Tibial nerve (tissue), 4 donors: ENCODE measurements around the gene ITGA5.

ENCODE experiments used
- EP300 ChIP-seq, 2 donors: sonication (generic); formaldehyde crosslinking; IDR thresholded peaks; one replicate each; pipeline ENCODE4 v1.6.1; 2017; ENCODE audit warnings: antibody characterized with exemption in 2 of 2, mild to moderate bottlenecking in 1 of 2
- POLR2A ChIP-seq, 2 donors: fragments of 450-650 bp; IDR thresholded peaks; one replicate each; pipeline ENCODE4 v1.6.1; 2017; ENCODE audit warnings: antibody characterized with exemption in 2 of 2, mild to moderate bottlenecking in 2 of 2, moderate library complexity in 2 of 2
- TF ChIP-seq, protein P1 (sequence below), 5 experiments: fragments of 200-600 bp in 3 of 5; fragments of 450-650 bp in 2 of 5; sonication (generic) in 3 of 5; IDR thresholded peaks; one replicate each; pipeline ENCODE4 v1.5.1; 2016 to 2019; ENCODE audit warnings: antibody characterized with exemption in 5 of 5, mild to moderate bottlenecking in 3 of 5, moderate library complexity in 2 of 5

DNA sequence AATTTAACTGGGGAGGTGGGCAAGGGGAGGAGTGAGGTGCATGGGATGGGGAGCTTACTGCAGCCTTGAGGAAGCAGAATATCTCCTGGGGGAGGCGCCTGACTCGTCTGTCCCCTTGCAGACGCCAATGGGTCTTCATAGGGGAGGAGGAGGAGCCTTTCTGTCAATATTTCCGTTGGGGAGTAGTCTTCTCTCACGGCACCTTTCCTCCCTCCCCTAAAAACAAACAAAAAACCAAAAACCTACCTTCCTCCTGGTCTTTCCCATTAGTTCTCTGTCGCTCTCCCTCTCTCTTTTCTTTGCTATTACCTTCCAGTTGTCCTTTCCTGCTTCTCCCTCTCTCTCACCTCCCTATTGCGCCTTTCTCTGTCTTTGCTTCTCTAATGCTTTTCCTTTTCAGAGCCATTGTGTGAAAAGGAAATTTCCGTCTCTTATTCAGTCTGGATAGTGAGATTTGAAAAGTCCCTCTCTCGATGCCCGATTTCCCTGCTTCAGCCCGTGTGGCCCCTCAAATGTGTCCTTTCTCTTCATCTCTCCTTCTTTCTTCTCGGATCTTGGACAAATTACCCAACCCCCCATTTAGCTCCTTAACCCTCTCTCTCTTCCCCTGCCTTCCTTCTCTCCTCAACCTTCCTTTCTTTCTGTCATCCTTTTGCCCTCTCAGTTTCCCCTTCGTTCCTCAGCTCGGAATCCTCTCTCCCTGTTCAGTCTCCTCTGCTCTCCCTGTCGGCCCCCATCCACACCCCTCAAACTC is 60.7 kb downstream of the ITGA5 start:
- TF ChIP-seq, protein P1, sequence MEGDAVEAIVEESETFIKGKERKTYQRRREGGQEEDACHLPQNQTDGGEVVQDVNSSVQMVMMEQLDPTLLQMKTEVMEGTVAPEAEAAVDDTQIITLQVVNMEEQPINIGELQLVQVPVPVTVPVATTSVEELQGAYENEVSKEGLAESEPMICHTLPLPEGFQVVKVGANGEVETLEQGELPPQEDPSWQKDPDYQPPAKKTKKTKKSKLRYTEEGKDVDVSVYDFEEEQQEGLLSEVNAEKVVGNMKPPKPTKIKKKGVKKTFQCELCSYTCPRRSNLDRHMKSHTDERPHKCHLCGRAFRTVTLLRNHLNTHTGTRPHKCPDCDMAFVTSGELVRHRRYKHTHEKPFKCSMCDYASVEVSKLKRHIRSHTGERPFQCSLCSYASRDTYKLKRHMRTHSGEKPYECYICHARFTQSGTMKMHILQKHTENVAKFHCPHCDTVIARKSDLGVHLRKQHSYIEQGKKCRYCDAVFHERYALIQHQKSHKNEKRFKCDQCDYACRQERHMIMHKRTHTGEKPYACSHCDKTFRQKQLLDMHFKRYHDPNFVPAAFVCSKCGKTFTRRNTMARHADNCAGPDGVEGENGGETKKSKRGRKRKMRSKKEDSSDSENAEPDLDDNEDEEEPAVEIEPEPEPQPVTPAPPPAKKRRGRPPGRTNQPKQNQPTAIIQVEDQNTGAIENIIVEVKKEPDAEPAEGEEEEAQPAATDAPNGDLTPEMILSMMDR (IDR thresholded peaks at IDR 0.05), result no peak
- TF ChIP-seq EP300 (IDR thresholded peaks at IDR 0.05) (no peak), POLR2A (IDR thresholded peaks at IDR 0.05) (no peak)
